Fibroblast of lung (primary cell): ENCODE measurements around the gene ZXDC. TPM values are rescaled to one million over a fixed set of nuclear protein-coding genes. Genes with fewer than 3 reads are reported as not detected.

Experiments
- DNase-seq, 2 donors: peaks; one replicate each; pipeline versions ENCODE4 v3.0.0 to v3.0.0-alpha.2; 2010; ENCODE audit warnings: low read depth in 2 of 2
- H2AFZ ChIP-seq: 2 replicates; pipeline ENCODE4 v1.5.1; 2012; ENCODE audit warnings: low read length, control low read depth, inconsistent platforms
- H3K27ac ChIP-seq: 2 replicates; pipeline ENCODE4 v1.5.1; 2011; ENCODE audit warnings: low read length, control low read depth; ENCODE audit not compliant: insufficient read depth
- H3K27me3 ChIP-seq: 2 replicates; pipeline ENCODE4 v1.5.1; 2011; ENCODE audit warnings: mild to moderate bottlenecking, low read length; ENCODE audit not compliant: control insufficient read depth, insufficient read depth
- H3K36me3 ChIP-seq: 2 replicates; pipeline ENCODE4 v1.5.1; 2011; ENCODE audit warnings: low read length; ENCODE audit not compliant: control insufficient read depth, insufficient read depth
- H3K4me1 ChIP-seq: 2 replicates; pipeline ENCODE4 v1.5.1; 2011; ENCODE audit warnings: low read length; ENCODE audit not compliant: control insufficient read depth, insufficient read depth; ENCODE audit errors: extremely low read depth
- H3K4me2 ChIP-seq: 2 replicates; pipeline ENCODE4 v1.5.1; 2011; ENCODE audit warnings: low read length, control low read depth; ENCODE audit not compliant: insufficient read depth; ENCODE audit errors: extremely low read depth
- H3K4me3 ChIP-seq, 4 experiments: fragments of 200-600 bp in 1 of 4; sonication (generic) in 1 of 4; replicated peaks in 1 of 4; 2 replicates each; pipeline ENCODE4 v1.5.1; 2011 to 2016; ENCODE audit warnings: low read length in 4 of 4, low read depth in 3 of 4, mild to moderate bottlenecking in 3 of 4, control low read depth in 2 of 4, inconsistent platforms in 1 of 4, mixed read lengths in 1 of 4; ENCODE audit not compliant: insufficient read depth in 1 of 4; ENCODE audit errors: control extremely low read depth in 1 of 4
- H3K79me2 ChIP-seq: 2 replicates; pipeline ENCODE4 v1.5.1; 2012; ENCODE audit warnings: mild to moderate bottlenecking, low read length, inconsistent platforms; ENCODE audit not compliant: control insufficient read depth, insufficient read depth
- H3K9ac ChIP-seq: 2 replicates; pipeline ENCODE4 v1.5.1; 2011; ENCODE audit warnings: mild to moderate bottlenecking, low read length, control low read depth; ENCODE audit not compliant: insufficient read depth
- H3K9me3 ChIP-seq: 2 replicates; pipeline ENCODE4 v1.5.1; 2012; ENCODE audit warnings: low read depth, low read length; ENCODE audit not compliant: control insufficient read depth, insufficient read depth
- H4K20me1 ChIP-seq: 2 replicates; pipeline ENCODE4 v1.5.1; 2011; ENCODE audit warnings: low read length; ENCODE audit not compliant: control insufficient read depth, insufficient read depth; ENCODE audit errors: extremely low read depth
- CTCF ChIP-seq, 2 donors: IDR thresholded peaks in 1 of 2; conservative IDR thresholded peaks in 1 of 2; 1 replicate in 1 of 2; 2 replicates in 1 of 2; pipeline ENCODE4 v1.5.1; 2011 to 2012; ENCODE audit warnings: low read length in 2 of 2, control low read depth in 1 of 2, inconsistent platforms in 1 of 2, low read depth in 1 of 2, mild to moderate bottlenecking in 1 of 2
- EZH2 ChIP-seq: IDR thresholded peaks from 2 replicates; pipeline ENCODE4 v1.5.1; 2012; ENCODE audit warnings: low read length, control low read depth, mild to moderate bottlenecking; ENCODE audit errors: missing control alignments
- polyA plus RNA-seq, 2 donors: library from polyadenylated mRNA; depleted of rRNA in 1 of 2; stranded (reverse) in 1 of 2; unstranded in 1 of 2; fragments of >200 nt; gene quantifications; 2 replicates each; pipeline ENCODE4 v1.2.1, GENCODE V29; 2011 to 2012; ENCODE audit warnings: missing spikeins in 1 of 2
- total RNA-seq: library from RNA; depleted of rRNA; stranded (reverse); fragments of >200 nt; gene quantifications from 2 replicates; pipeline ENCODE4 v1.2.1, GENCODE V29; 2014

Gene ZXDC
- total and polyA plus RNA-seq, 2 donors (not counting 1 experiment from before 2014, with no cell fraction given): 5.9 to 17.8 TPM

DNA sequence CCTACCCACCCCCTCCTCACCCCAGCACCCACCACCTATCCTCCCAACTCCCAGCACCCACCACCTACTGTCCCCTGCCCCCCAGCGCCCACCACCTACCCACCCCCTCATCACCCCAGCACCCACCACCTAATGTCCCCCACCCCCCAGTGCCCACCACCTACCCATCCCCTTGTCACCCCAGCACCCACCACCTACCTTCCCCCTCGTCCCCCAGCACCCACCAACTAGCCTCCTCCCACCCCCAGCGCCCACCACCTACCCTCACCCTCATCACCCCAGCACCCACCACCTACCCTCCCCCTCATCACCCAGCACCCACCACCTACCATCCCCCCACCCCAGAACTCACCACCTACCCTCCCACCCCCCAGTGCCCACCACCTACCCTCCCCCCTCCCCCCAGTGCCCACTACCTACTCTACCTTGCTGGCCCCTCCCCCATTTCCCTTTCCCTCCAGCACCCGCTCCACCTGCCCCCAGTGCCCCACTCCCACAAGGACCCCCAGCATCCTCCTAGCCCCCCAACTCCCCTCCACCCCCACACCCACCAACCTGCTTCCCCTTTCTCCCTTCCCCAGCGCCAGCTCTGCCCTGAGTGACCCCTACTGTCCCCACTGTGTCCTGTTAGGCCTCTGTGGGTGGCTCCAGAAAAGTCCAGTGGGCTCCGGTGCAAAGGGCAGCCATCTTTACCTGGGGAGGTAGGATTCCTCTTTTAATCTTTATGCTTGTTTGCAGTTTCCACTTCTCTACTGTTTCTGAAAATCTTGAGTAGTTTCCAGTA lies 40.7 kb upstream of the ZXDC start:
- H3K36me3 ChIP-seq: no peaks in the 10 kb centered on the region

GRCh38 chr3:126515066-126515706 lies 39.5 kb upstream of the ZXDC start:
- no peaks in the 10 kb centered on the region for H3K79me2 ChIP-seq
- H3K4me2 ChIP-seq: no peak overlapping the region
- H3K9ac ChIP-seq: no peak overlapping the region
- no peak for DNase-seq
- H2AFZ ChIP-seq: no peak overlapping the region
- TF ChIP-seq CTCF (conservative IDR thresholded peaks at IDR 0.05 in 1 of 2, IDR thresholded peaks at IDR 0.05 in 1 of 2; ENCODE audit: low read depth in 1 of 2, low read length in 2 of 2) (no peak), EZH2 (no peak)
- H3K36me3 ChIP-seq: no peaks in the 10 kb centered on the region
- H3K4me3 ChIP-seq: no peak overlapping the region
- no peak overlapping the region for H3K27ac ChIP-seq
- no peaks in the 10 kb centered on the region for H3K4me1 ChIP-seq
- peaks cover 11% of the 10 kb centered on the region for H3K27me3 ChIP-seq
- no peaks in the 10 kb centered on the region for H4K20me1 ChIP-seq
- H3K9me3 ChIP-seq: no peaks in the 10 kb centered on the region

More for the DNA sequence above, 40.7 kb upstream of the ZXDC start:
- Histone ChIP-seq H3K4me2 (no peak overlapping the region), H2AFZ (no peak overlapping the region), H3K9ac (no peak overlapping the region), H3K4me1 (no peaks in the 10 kb centered on the region), H3K27ac (no peak overlapping the region), H3K4me3 (no peak overlapping the region), H3K9me3 (no peaks in the 10 kb centered on the region), H3K27me3 (peaks cover 11% of the 10 kb centered on the region), H4K20me1 (no peaks in the 10 kb centered on the region), H3K79me2 (no peaks in the 10 kb centered on the region)
- TF ChIP-seq CTCF (conservative IDR thresholded peaks at IDR 0.05 in 1 of 2, IDR thresholded peaks at IDR 0.05 in 1 of 2; ENCODE audit: low read depth in 1 of 2, low read length in 2 of 2): no peak
- no peak for TF ChIP-seq EZH2
- DNase-seq: no peak

DNA sequence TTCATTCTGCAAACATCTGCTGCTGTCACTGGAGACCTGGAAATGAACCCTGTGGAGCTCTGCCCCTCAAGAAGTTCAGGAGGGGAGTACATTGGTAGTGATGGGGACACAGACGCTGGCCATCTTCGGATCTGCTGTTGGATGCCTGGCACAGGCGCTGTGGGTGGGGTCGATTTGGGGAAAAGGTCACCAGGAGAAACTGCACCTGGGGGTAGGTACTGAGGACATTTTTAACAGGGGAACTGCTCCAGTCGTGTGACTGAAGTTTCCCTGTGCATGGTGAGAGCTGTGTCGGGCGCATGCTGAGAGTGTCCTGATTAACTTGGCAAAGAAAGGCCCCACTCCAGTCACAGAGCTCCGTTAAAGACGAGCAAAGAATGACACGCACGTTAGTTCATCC lies 38.5 kb upstream of the ZXDC start:
- Histone ChIP-seq H3K4me1 (no peaks in the 10 kb centered on the region), H3K9ac (no peak overlapping the region), H4K20me1 (no peaks in the 10 kb centered on the region), H3K27ac (no peak overlapping the region), H2AFZ (no peak overlapping the region), H3K36me3 (no peaks in the 10 kb centered on the region), H3K27me3 (peaks cover 7% of the 10 kb centered on the region), H3K4me2 (no peak overlapping the region), H3K9me3 (no peaks in the 10 kb centered on the region), H3K79me2 (no peaks in the 10 kb centered on the region), H3K4me3 (no peak overlapping the region)
- TF ChIP-seq EZH2 (no peak), CTCF (conservative IDR thresholded peaks at IDR 0.05 in 1 of 2, IDR thresholded peaks at IDR 0.05 in 1 of 2; ENCODE audit: low read depth in 1 of 2, low read length in 2 of 2) (no peak)
- DNase-seq: no peak
